GM23338 (cell line): ENCODE data around the gene TNC. TPM values are rescaled to one million over a fixed set of nuclear protein-coding genes. Genes with fewer than 3 reads are reported as not detected.

ENCODE experiments used
- ATAC-seq: fragments of 200-7000 bp; cut with Tn5 transposase; 3 replicates; pipeline ENCODE4 v1.9.1; 2020
- DNase-seq: peaks from one replicate; pipeline ENCODE4 v3.0.0-alpha.2; 2015; ENCODE audit warnings: low spot score
- H2AFZ ChIP-seq: fragments of 200-600 bp; sonication (generic); 2 replicates; pipeline ENCODE4 v1.8.0; 2016; ENCODE audit warnings: antibody characterized with exemption, mild to moderate bottlenecking, moderate library complexity
- H3F3A ChIP-seq: fragments of 200-600 bp; sonication (generic); replicated peaks from 2 replicates; pipeline ENCODE4 v1.8.0; 2017; ENCODE audit warnings: antibody characterized with exemption, mixed run types, low read depth
- H3K27ac ChIP-seq: fragments of 200-600 bp; sonication (generic); 2 replicates; pipeline ENCODE4 v1.6.1; 2016; ENCODE audit warnings: low read depth
- H3K27me3 ChIP-seq: fragments of 200-600 bp; sonication (generic); 2 replicates; pipeline ENCODE4 v1.8.0; 2016; ENCODE audit warnings: mild to moderate bottlenecking, mixed run types, moderate library complexity; ENCODE audit not compliant: insufficient read depth
- H3K36me3 ChIP-seq: fragments of 200-600 bp; sonication (generic); 2 replicates; pipeline ENCODE4 v1.8.0; 2016; ENCODE audit warnings: mild to moderate bottlenecking; ENCODE audit not compliant: insufficient read depth
- H3K4me1 ChIP-seq: fragments of 200-600 bp; sonication (generic); 2 replicates; pipeline ENCODE4 v1.8.0; 2016; ENCODE audit warnings: mild to moderate bottlenecking, moderate library complexity; ENCODE audit not compliant: insufficient read depth
- H3K4me2 ChIP-seq: fragments of 200-600 bp; sonication (generic); 2 replicates; pipeline ENCODE4 v1.7.1; 2017; ENCODE audit warnings: mixed run types
- H3K4me3 ChIP-seq: fragments of 200-600 bp; sonication (generic); 2 replicates; pipeline ENCODE4 v1.6.1; 2016; ENCODE audit warnings: mixed run types
- H3K79me2 ChIP-seq: fragments of 200-600 bp; sonication (generic); replicated peaks from 2 replicates; pipeline ENCODE4 v1.8.0; 2017; ENCODE audit warnings: mild to moderate bottlenecking; ENCODE audit not compliant: insufficient read depth
- H3K9me2 ChIP-seq: fragments of 200-600 bp; sonication (generic); 2 replicates; pipeline ENCODE4 v1.8.0; 2017; ENCODE audit not compliant: insufficient read depth
- H4K20me1 ChIP-seq: fragments of 200-600 bp; sonication (generic); replicated peaks from 2 replicates; pipeline ENCODE4 v1.8.0; 2017; ENCODE audit warnings: mild to moderate bottlenecking; ENCODE audit not compliant: insufficient read depth
- H3K27ac Mint-ChIP-seq: 2 replicates; pipeline ENCODE4 v1.8.0; 2020; ENCODE audit warnings: inconsistent platforms, mild to moderate bottlenecking, moderate library complexity, mixed read lengths
- H3K27me3 Mint-ChIP-seq: 3 replicates; pipeline ENCODE4 v1.8.0; 2022; ENCODE audit warnings: low read depth, mild to moderate bottlenecking, moderate library complexity, mixed read lengths, inconsistent platforms; ENCODE audit not compliant: insufficient read depth, poor library complexity
- H3K36me3 Mint-ChIP-seq: 3 replicates; pipeline ENCODE4 v1.8.0; 2021; ENCODE audit warnings: low read depth, mild to moderate bottlenecking, inconsistent platforms, moderate library complexity, mixed read lengths
- H3K4me1 Mint-ChIP-seq: 3 replicates; pipeline ENCODE4 v1.8.0; 2020; ENCODE audit warnings: mild to moderate bottlenecking, inconsistent platforms, mixed read lengths
- H3K4me3 Mint-ChIP-seq: 3 replicates; pipeline ENCODE4 v1.8.0; 2021; ENCODE audit warnings: moderate library complexity, mild to moderate bottlenecking, inconsistent platforms, mixed read lengths
- H3K9me3 Mint-ChIP-seq: 3 replicates; pipeline ENCODE4 v1.8.0; 2020; ENCODE audit warnings: moderate library complexity, mild to moderate bottlenecking, inconsistent platforms, mixed read lengths
- CREB1 ChIP-seq: fragments of 250-450 bp; sonication (Bioruptor Pico); IDR thresholded peaks from 2 replicates; pipeline ENCODE4 v1.5.0; 2020; ENCODE audit warnings: low read depth, mild to moderate bottlenecking, moderate library complexity
- EZH2 ChIP-seq: fragments of 200-600 bp; sonication (generic); IDR thresholded peaks from one replicate; pipeline ENCODE4 v1.8.0; 2017; ENCODE audit warnings: antibody characterized with exemption, mild to moderate bottlenecking, low read depth; ENCODE audit not compliant: unreplicated experiment
- EZH2phosphoT487 ChIP-seq: fragments of 200-600 bp; sonication (generic); IDR thresholded peaks from one replicate; pipeline ENCODE4 v1.8.1; 2018; ENCODE audit warnings: antibody characterized with exemption; ENCODE audit not compliant: unreplicated experiment
- JUNB ChIP-seq: IDR thresholded peaks from one replicate; pipeline ENCODE4 v1.6.1; 2016; ENCODE audit warnings: antibody characterized with exemption; ENCODE audit not compliant: unreplicated experiment
- NANOG ChIP-seq: IDR thresholded peaks from 2 replicates; pipeline ENCODE4 v1.6.1; 2016; ENCODE audit warnings: antibody characterized with exemption, borderline replicate concordance
- POLR2AphosphoS5 ChIP-seq: IDR thresholded peaks from 2 replicates; pipeline ENCODE4 v1.6.1; 2016; ENCODE audit warnings: antibody characterized with exemption, low read depth
- STAT1 ChIP-seq: IDR thresholded peaks from one replicate; pipeline ENCODE4 v1.6.1; 2016; ENCODE audit warnings: antibody characterized with exemption; ENCODE audit not compliant: unreplicated experiment
- ZNF114 ChIP-seq: fragments of 250-450 bp; sonication (Bioruptor Pico); IDR thresholded peaks from 2 replicates; pipeline ENCODE4 v1.5.0; 2020; ENCODE audit warnings: mild to moderate bottlenecking, moderate library complexity
- ZNF331 ChIP-seq: fragments of 250-450 bp; sonication (Bioruptor Pico); IDR thresholded peaks from 2 replicates; pipeline ENCODE4 v1.5.0; 2020; ENCODE audit warnings: low read depth, mild to moderate bottlenecking, moderate library complexity
- polyA plus RNA-seq: library from polyadenylated mRNA; unstranded; fragments of >200 nt; fragmentation: Nextera tagmentation; extraction: Ambion mirVana; gene quantifications from 2 replicates; pipeline ENCODE4 v1.2.1, GENCODE V29; 2016
- total RNA-seq: library from RNA; depleted of rRNA; stranded (reverse); fragments of >200 nt; shearing (Covaris generic); gene quantifications from 2 replicates; pipeline ENCODE4 v1.2.3, GENCODE V29; 2014
- TF ChIP-seq, protein P1 (sequence below): IDR thresholded peaks from one replicate; pipeline ENCODE4 v1.6.1; 2018; ENCODE audit warnings: antibody characterized with exemption; ENCODE audit not compliant: unreplicated experiment
- TF ChIP-seq, protein P2 (sequence below), 2 experiments: fragments of 200-600 bp in 1 of 2; sonication (generic) in 1 of 2; conservative IDR thresholded peaks; 2 replicates each; pipeline versions ENCODE4 v1.5.1 to v1.6.1; 2016 to 2017; ENCODE audit warnings: antibody characterized with exemption in 2 of 2, low read depth in 2 of 2, mild to moderate bottlenecking in 2 of 2, moderate library complexity in 1 of 2
- TF ChIP-seq, protein P3 (sequence below): IDR thresholded peaks from 2 replicates; pipeline ENCODE4 v1.6.1; 2016; ENCODE audit warnings: antibody characterized with exemption
- TF ChIP-seq, protein P4 (sequence below): fragments of 250-450 bp; sonication (Bioruptor Pico); IDR thresholded peaks from 2 replicates; pipeline ENCODE4 v1.5.0; 2020; ENCODE audit warnings: mild to moderate bottlenecking, moderate library complexity

The TNC gene
- total and polyA plus RNA-seq, 2 experiments from 2014 or later, result 0.89 to 2.7 TPM

DNA sequence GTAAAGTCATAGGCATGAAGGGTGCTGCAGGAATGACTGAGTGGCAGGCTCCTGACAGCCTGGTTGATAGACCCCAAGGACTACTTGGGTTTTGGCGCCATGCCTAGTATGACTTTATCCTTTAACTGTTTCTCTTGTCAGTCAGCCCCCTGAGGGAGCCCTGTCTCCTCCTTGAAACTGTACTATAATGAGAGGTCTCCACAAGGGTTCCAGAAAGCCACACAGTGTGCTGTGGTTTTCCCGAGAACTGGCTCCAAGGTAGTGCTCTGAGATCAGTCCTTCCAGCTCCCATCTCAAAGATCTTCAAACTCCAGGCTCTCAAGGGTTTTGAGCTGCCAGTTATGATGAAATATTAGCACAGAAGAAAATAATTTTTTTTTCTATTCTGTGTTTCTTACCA is 26.7 kb upstream of the TNC start:
- Histone ChIP-seq H3K36me3 (no peaks in the 10 kb centered on the region), H3K9me2 (no peaks in the 10 kb centered on the region; the same call in 1 of the 2 replicates), H3K79me2 (no peaks in the 10 kb centered on the region), H3K27me3 (no peaks in the 10 kb centered on the region), H3K4me3 (no peak overlapping the region), H4K20me1 (no peaks in the 10 kb centered on the region), H3F3A (no peaks in the 10 kb centered on the region), H2AFZ (no peak overlapping the region), H3K27ac (no peak overlapping the region), H3K4me2 (no peak overlapping the region), H3K4me1 (no peaks in the 10 kb centered on the region)
- no peak overlapping the region for H3K27ac Mint-ChIP-seq
- no peak for DNase-seq
- no peak for ATAC-seq
- H3K36me3 Mint-ChIP-seq, result no peaks in the 10 kb centered on the region
- H3K9me3 Mint-ChIP-seq, result no peaks in the 10 kb centered on the region
- no peaks in the 10 kb centered on the region; the same call in 2 of the 3 replicates for H3K4me1 Mint-ChIP-seq
- H3K27me3 Mint-ChIP-seq, result no peaks in the 10 kb centered on the region
- H3K4me3 Mint-ChIP-seq, result no peak overlapping the region
- TF ChIP-seq EZH2 (no peak), EZH2phosphoT487 (no peak), STAT1 (no peak), POLR2AphosphoS5 (no peak), NANOG (no peak), JUNB (no peak), ZNF331 (CRISPR knock-in tag) (no peak), CREB1 (CRISPR knock-in tag) (no peak), ZNF114 (CRISPR knock-in tag) (no peak)
- TF ChIP-seq, protein P1, sequence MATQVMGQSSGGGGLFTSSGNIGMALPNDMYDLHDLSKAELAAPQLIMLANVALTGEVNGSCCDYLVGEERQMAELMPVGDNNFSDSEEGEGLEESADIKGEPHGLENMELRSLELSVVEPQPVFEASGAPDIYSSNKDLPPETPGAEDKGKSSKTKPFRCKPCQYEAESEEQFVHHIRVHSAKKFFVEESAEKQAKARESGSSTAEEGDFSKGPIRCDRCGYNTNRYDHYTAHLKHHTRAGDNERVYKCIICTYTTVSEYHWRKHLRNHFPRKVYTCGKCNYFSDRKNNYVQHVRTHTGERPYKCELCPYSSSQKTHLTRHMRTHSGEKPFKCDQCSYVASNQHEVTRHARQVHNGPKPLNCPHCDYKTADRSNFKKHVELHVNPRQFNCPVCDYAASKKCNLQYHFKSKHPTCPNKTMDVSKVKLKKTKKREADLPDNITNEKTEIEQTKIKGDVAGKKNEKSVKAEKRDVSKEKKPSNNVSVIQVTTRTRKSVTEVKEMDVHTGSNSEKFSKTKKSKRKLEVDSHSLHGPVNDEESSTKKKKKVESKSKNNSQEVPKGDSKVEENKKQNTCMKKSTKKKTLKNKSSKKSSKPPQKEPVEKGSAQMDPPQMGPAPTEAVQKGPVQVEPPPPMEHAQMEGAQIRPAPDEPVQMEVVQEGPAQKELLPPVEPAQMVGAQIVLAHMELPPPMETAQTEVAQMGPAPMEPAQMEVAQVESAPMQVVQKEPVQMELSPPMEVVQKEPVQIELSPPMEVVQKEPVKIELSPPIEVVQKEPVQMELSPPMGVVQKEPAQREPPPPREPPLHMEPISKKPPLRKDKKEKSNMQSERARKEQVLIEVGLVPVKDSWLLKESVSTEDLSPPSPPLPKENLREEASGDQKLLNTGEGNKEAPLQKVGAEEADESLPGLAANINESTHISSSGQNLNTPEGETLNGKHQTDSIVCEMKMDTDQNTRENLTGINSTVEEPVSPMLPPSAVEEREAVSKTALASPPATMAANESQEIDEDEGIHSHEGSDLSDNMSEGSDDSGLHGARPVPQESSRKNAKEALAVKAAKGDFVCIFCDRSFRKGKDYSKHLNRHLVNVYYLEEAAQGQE, result no peak
- TF ChIP-seq, protein P2, sequence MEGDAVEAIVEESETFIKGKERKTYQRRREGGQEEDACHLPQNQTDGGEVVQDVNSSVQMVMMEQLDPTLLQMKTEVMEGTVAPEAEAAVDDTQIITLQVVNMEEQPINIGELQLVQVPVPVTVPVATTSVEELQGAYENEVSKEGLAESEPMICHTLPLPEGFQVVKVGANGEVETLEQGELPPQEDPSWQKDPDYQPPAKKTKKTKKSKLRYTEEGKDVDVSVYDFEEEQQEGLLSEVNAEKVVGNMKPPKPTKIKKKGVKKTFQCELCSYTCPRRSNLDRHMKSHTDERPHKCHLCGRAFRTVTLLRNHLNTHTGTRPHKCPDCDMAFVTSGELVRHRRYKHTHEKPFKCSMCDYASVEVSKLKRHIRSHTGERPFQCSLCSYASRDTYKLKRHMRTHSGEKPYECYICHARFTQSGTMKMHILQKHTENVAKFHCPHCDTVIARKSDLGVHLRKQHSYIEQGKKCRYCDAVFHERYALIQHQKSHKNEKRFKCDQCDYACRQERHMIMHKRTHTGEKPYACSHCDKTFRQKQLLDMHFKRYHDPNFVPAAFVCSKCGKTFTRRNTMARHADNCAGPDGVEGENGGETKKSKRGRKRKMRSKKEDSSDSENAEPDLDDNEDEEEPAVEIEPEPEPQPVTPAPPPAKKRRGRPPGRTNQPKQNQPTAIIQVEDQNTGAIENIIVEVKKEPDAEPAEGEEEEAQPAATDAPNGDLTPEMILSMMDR (conservative IDR thresholded peaks at IDR 0.05; ENCODE audit: low read depth in 2 of 2), result no peak
- TF ChIP-seq, protein P3, sequence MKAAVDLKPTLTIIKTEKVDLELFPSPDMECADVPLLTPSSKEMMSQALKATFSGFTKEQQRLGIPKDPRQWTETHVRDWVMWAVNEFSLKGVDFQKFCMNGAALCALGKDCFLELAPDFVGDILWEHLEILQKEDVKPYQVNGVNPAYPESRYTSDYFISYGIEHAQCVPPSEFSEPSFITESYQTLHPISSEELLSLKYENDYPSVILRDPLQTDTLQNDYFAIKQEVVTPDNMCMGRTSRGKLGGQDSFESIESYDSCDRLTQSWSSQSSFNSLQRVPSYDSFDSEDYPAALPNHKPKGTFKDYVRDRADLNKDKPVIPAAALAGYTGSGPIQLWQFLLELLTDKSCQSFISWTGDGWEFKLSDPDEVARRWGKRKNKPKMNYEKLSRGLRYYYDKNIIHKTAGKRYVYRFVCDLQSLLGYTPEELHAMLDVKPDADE, result no peak
- TF ChIP-seq, protein P4, sequence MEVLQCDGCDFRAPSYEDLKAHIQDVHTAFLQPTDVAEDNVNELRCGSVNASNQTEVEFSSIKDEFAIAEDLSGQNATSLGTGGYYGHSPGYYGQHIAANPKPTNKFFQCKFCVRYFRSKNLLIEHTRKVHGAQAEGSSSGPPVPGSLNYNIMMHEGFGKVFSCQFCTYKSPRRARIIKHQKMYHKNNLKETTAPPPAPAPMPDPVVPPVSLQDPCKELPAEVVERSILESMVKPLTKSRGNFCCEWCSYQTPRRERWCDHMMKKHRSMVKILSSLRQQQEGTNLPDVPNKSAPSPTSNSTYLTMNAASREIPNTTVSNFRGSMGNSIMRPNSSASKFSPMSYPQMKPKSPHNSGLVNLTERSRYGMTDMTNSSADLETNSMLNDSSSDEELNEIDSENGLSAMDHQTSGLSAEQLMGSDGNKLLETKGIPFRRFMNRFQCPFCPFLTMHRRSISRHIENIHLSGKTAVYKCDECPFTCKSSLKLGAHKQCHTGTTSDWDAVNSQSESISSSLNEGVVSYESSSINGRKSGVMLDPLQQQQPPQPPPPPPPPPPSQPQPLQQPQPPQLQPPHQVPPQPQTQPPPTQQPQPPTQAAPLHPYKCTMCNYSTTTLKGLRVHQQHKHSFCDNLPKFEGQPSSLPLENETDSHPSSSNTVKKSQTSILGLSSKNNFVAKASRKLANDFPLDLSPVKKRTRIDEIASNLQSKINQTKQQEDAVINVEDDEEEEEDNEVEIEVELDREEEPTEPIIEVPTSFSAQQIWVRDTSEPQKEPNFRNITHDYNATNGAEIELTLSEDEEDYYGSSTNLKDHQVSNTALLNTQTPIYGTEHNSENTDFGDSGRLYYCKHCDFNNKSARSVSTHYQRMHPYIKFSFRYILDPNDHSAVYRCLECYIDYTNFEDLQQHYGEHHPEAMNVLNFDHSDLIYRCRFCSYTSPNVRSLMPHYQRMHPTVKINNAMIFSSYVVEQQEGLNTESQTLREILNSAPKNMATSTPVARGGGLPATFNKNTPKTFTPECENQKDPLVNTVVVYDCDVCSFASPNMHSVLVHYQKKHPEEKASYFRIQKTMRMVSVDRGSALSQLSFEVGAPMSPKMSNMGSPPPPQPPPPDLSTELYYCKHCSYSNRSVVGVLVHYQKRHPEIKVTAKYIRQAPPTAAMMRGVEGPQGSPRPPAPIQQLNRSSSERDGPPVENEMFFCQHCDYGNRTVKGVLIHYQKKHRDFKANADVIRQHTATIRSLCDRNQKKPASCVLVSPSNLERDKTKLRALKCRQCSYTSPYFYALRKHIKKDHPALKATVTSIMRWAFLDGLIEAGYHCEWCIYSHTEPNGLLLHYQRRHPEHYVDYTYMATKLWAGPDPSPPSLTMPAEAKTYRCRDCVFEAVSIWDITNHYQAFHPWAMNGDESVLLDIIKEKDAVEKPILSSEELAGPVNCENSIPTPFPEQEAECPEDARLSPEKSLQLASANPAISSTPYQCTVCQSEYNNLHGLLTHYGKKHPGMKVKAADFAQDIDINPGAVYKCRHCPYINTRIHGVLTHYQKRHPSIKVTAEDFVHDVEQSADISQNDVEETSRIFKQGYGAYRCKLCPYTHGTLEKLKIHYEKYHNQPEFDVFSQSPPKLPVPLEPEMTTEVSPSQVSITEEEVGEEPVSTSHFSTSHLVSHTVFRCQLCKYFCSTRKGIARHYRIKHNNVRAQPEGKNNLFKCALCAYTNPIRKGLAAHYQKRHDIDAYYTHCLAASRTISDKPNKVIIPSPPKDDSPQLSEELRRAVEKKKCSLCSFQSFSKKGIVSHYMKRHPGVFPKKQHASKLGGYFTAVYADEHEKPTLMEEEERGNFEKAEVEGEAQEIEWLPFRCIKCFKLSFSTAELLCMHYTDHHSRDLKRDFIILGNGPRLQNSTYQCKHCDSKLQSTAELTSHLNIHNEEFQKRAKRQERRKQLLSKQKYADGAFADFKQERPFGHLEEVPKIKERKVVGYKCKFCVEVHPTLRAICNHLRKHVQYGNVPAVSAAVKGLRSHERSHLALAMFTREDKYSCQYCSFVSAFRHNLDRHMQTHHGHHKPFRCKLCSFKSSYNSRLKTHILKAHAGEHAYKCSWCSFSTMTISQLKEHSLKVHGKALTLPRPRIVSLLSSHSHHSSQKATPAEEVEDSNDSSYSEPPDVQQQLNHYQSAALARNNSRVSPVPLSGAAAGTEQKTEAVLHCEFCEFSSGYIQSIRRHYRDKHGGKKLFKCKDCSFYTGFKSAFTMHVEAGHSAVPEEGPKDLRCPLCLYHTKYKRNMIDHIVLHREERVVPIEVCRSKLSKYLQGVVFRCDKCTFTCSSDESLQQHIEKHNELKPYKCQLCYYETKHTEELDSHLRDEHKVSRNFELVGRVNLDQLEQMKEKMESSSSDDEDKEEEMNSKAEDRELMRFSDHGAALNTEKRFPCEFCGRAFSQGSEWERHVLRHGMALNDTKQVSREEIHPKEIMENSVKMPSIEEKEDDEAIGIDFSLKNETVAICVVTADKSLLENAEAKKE (CRISPR knock-in tag), result no peak
